MM.1S (cell line): ENCODE data around the gene GPR153.

Experiments
- DNase-seq: peaks from one replicate; pipeline ENCODE4 v3.0.0-alpha.2; 2015
- H2AFZ ChIP-seq: fragments of 300-600 bp; sonication (generic); 2 replicates; pipeline ENCODE4 v1.6.0; 2016; ENCODE audit warnings: antibody characterized with exemption, low read length
- H3F3A ChIP-seq: fragments of 300-600 bp; sonication (generic); 2 replicates; pipeline ENCODE4 v1.6.1; 2016; ENCODE audit warnings: mild to moderate bottlenecking, antibody characterized with exemption, low read length, moderate library complexity, mixed read lengths; ENCODE audit not compliant: insufficient read depth
- H3K27ac ChIP-seq: fragments of 300-600 bp; sonication (generic); 2 replicates; pipeline ENCODE4 v1.5.1; 2016; ENCODE audit warnings: mild to moderate bottlenecking, low read length
- H3K27me3 ChIP-seq: fragments of 300-600 bp; sonication (generic); replicated peaks from 2 replicates; pipeline ENCODE4 v1.6.0; 2016; ENCODE audit warnings: low read length; ENCODE audit not compliant: insufficient read depth
- H3K36me3 ChIP-seq: fragments of 300-600 bp; sonication (generic); replicated peaks from 2 replicates; pipeline ENCODE4 v1.6.1; 2016; ENCODE audit warnings: mild to moderate bottlenecking, low read length, mixed read lengths; ENCODE audit not compliant: insufficient read depth
- H3K4me1 ChIP-seq: fragments of 300-600 bp; sonication (generic); 2 replicates; pipeline ENCODE4 v1.6.1; 2016; ENCODE audit warnings: low read length, mixed read lengths
- H3K4me2 ChIP-seq: fragments of 300-600 bp; sonication (generic); 2 replicates; pipeline ENCODE4 v1.6.0; 2016; ENCODE audit warnings: low read depth, low read length
- H3K4me3 ChIP-seq: fragments of 300-600 bp; sonication (generic); 2 replicates; pipeline ENCODE4 v1.5.1; 2016; ENCODE audit warnings: low read length, mixed read lengths
- H3K79me2 ChIP-seq: fragments of 300-600 bp; sonication (generic); 2 replicates; pipeline ENCODE4 v1.6.1; 2016; ENCODE audit warnings: mixed run types, low read length, mixed read lengths
- H3K9ac ChIP-seq: fragments of 300-600 bp; sonication (generic); 2 replicates; pipeline ENCODE4 v1.6.1; 2016; ENCODE audit warnings: low read length, mixed read lengths
- H3K9me2 ChIP-seq: fragments of 300-600 bp; sonication (generic); replicated peaks from 2 replicates; pipeline ENCODE4 v1.6.1; 2016; ENCODE audit warnings: mild to moderate bottlenecking, low read length, mixed read lengths; ENCODE audit not compliant: insufficient read depth
- H3K9me3 ChIP-seq: fragments of 300-600 bp; sonication (generic); replicated peaks from 2 replicates; pipeline ENCODE4 v1.6.1; 2016; ENCODE audit warnings: mild to moderate bottlenecking, low read length, mixed read lengths; ENCODE audit not compliant: insufficient read depth
- H4K20me1 ChIP-seq: fragments of 300-600 bp; sonication (generic); 2 replicates; pipeline ENCODE4 v1.6.1; 2016; ENCODE audit warnings: mild to moderate bottlenecking, low read length, moderate library complexity, mixed read lengths; ENCODE audit not compliant: insufficient read depth
- CTCF ChIP-seq: fragments of 300-600 bp; sonication (generic); IDR thresholded peaks from 2 replicates; pipeline ENCODE4 v1.5.1; 2016; ENCODE audit warnings: antibody characterized with exemption, low read length, mixed read lengths
- EZH2 ChIP-seq: fragments of 300-600 bp; sonication (generic); optimal IDR thresholded peaks from 2 replicates; pipeline ENCODE3; 2017; ENCODE audit warnings: low read depth, mild to moderate bottlenecking, antibody characterized with exemption, low read length, mixed read lengths
- EZH2phosphoT487 ChIP-seq: fragments of 300-600 bp; sonication (generic); IDR thresholded peaks from 2 replicates; pipeline ENCODE4 v1.6.1; 2018; ENCODE audit warnings: antibody characterized with exemption, low read length

GPR153 gene

GRCh38 chr1:6197746-6198427 is 63.0 kb downstream of the GPR153 start:
- peak overlapping the region; percentile 98; the same call in 1 of the 2 replicates for H3K9ac ChIP-seq
- no peak overlapping the region for H2AFZ ChIP-seq
- H3K27me3 ChIP-seq: no peaks in the 10 kb centered on the region
- H3F3A ChIP-seq: no peaks in the 10 kb centered on the region
- H3K27ac ChIP-seq: no peak overlapping the region
- DNase-seq: no peak
- H4K20me1 ChIP-seq: 0 out of 2 replicates have a peak, but pooled peaks cover 13% of the 10 kb centered on the region
- peaks cover 19% of the 10 kb centered on the region for H3K4me1 ChIP-seq
- no peaks in the 10 kb centered on the region for H3K9me3 ChIP-seq
- H3K4me3 ChIP-seq: peak overlapping the region; percentile 97
- H3K4me2 ChIP-seq: peak overlapping the region; percentile 85
- H3K79me2 ChIP-seq: peaks cover 63% of the 10 kb centered on the region
- H3K9me2 ChIP-seq: no peaks in the 10 kb centered on the region
- H3K36me3 ChIP-seq: peaks cover 8% of the 10 kb centered on the region
- TF ChIP-seq CTCF (no peak), EZH2 (no peak), EZH2phosphoT487 (no peak)
